ENCODE results near the gene PDGFC.

- no peak for TF ChIP-seq CTCF (IDR thresholded peaks at IDR 0.05; ENCODE audit: poor library complexity)
- no peak for TF ChIP-seq EZH2phosphoT487 (IDR thresholded peaks at IDR 0.05; ENCODE audit: low read depth, severe bottlenecking, unreplicated experiment)
- TF ChIP-seq EZH2 (IDR thresholded peaks at IDR 0.05; ENCODE audit: borderline replicate concordance): no peak
Observed at GRCh38 chr4:156924774-156925315, 46.8 kb downstream of the PDGFC start.

Data from hepatocyte (in vitro differentiated cells).